Activated T-cell treated with anti-CD3 and anti-CD28 coated beads, Interleukin-2, amount 50 U/mL, for 72 hours (primary cell): ENCODE measurements around the gene POLN. TPM values are rescaled to one million over a fixed set of nuclear protein-coding genes. Genes with fewer than 3 reads are reported as not detected.

Source experiments
- ATAC-seq, 2 donors: fragments of 150-1000 bp; cut with Tn5 transposase; replicated peaks in 1 of 2; 2 replicates each; pipeline ENCODE4 v1.10.0; 2021; ENCODE audit warnings: moderate library complexity in 2 of 2, mild to moderate bottlenecking in 1 of 2
- DNase-seq, 2 donors: peaks; one replicate each; pipeline ENCODE4 v3.0.0; 2021 to 2022; ENCODE audit warnings: mixed read lengths in 1 of 2
- H3K27ac Mint-ChIP-seq: one replicate; pipeline ENCODE4 v1.8.0; 2022; ENCODE audit warnings: mild to moderate bottlenecking, moderate library complexity, mixed read lengths
- H3K27me3 Mint-ChIP-seq: one replicate; pipeline ENCODE4 v1.8.0; 2022; ENCODE audit warnings: low read depth, mixed read lengths
- H3K36me3 Mint-ChIP-seq, 2 donors: one replicate each; pipeline ENCODE4 v1.8.0; 2022; ENCODE audit warnings: mixed read lengths in 2 of 2, mild to moderate bottlenecking in 1 of 2; ENCODE audit not compliant: insufficient read depth in 2 of 2
- H3K4me1 Mint-ChIP-seq: one replicate; pipeline ENCODE4 v1.8.0; 2022; ENCODE audit warnings: low read depth, mixed read lengths
- H3K4me3 Mint-ChIP-seq, 2 donors: one replicate each; pipeline ENCODE4 v1.8.0; 2022; ENCODE audit warnings: mild to moderate bottlenecking in 2 of 2, mixed read lengths in 2 of 2, moderate library complexity in 2 of 2
- H3K9me3 Mint-ChIP-seq, 2 donors: one replicate each; pipeline ENCODE4 v1.8.0; 2022; ENCODE audit warnings: mixed read lengths in 2 of 2
- total RNA-seq, 2 donors: library from RNA; stranded (reverse); gene quantifications; one replicate each; pipeline ENCODE4 v1.2.3, GENCODE V29; 2022

Gene POLN
- total RNA-seq, 2 donors from 2014 or later = 4.6 TPM

DNA sequence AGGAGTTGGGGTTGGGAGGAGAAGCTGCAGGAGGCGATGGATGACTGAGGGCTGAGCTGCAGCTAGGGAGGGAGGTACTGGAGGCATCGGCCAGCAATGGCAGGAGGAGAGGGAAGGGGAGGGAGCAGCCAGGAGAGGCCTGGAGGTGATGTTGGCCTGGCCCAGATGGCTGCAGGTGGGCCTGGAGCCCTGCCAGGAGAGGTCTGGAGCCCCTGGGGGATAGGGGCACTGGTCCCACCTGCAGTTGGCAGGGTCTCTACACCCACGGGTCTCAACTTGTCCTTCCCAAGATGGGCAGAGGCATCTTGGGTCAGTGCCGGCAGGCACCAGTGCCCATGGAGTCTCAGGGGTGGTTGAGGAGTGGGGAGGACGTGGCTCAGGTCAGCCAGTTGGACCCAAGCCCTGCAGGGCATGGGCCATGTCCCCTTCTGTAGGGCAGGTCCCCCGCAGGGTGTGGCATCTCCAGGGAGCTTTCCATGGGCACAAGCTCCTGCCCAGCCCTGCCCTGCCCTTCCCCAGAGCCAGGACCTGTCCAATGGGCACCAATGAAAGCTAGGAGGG lies 22.6 kb upstream of the POLN start:
- no peaks in the 10 kb centered on the region for H3K36me3 Mint-ChIP-seq
- H3K9me3 Mint-ChIP-seq = no peaks in the 10 kb centered on the region
- H3K27ac Mint-ChIP-seq = no peak overlapping the region
- ATAC-seq (no peak), DNase-seq (no peak)
- H3K4me1 Mint-ChIP-seq = no peaks in the 10 kb centered on the region
- H3K27me3 Mint-ChIP-seq = no peaks in the 10 kb centered on the region
- H3K4me3 Mint-ChIP-seq = no peak overlapping the region

DNA sequence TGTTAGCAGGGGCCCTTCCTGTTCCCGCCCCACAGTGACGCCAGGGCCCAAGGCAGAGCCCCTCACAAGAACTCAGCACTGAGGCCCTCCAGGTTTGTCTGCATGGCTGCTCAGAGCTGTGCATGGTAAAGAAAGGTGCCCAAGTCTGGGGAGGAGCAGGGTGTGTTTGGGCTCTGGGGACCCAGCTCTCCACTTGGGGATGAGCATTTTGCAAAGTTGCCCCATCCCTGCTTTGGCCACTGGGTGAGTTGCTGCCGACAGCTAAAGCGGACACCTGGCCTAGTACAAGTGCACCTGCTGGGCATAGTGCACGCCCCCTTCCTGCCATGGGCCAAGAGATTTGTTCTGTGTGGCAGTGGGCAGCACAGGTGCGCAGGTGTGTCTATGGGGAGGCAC lies 22.0 kb upstream of the POLN start:
- no peaks in the 10 kb centered on the region for H3K27me3 Mint-ChIP-seq
- H3K4me3 Mint-ChIP-seq = peak overlapping the region in 1 of 2 donors; percentile 80
- H3K4me1 Mint-ChIP-seq = no peaks in the 10 kb centered on the region
- H3K9me3 Mint-ChIP-seq = no peaks in the 10 kb centered on the region
- ATAC-seq = no peak
- no peak for DNase-seq
- no peaks in the 10 kb centered on the region for H3K36me3 Mint-ChIP-seq
- H3K27ac Mint-ChIP-seq = no peak overlapping the region

DNA sequence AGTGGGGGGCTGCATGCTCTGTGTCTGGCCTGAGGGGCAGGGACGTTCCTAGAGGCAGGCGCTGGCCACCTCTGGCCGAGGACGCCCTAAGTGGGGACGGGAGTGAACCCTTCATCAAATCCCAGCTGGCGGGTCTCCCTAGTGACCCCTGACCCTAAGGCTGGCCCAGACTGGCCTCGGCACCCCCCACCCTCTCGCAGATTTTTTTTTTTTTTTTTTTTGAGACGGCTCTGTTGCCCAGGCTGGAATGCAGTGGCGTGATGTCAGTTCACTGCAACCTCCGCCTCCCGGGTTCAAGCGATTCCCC lies 21.0 kb upstream of the POLN start:
- ATAC-seq (no peak), DNase-seq (no peak)
- H3K27ac Mint-ChIP-seq = no peak overlapping the region
- H3K4me1 Mint-ChIP-seq = no peaks in the 10 kb centered on the region
- H3K27me3 Mint-ChIP-seq = no peaks in the 10 kb centered on the region
- H3K9me3 Mint-ChIP-seq = no peaks in the 10 kb centered on the region
- no peaks in the 10 kb centered on the region for H3K36me3 Mint-ChIP-seq
- peak overlapping the region; percentile 79 to 80 for H3K4me3 Mint-ChIP-seq

DNA sequence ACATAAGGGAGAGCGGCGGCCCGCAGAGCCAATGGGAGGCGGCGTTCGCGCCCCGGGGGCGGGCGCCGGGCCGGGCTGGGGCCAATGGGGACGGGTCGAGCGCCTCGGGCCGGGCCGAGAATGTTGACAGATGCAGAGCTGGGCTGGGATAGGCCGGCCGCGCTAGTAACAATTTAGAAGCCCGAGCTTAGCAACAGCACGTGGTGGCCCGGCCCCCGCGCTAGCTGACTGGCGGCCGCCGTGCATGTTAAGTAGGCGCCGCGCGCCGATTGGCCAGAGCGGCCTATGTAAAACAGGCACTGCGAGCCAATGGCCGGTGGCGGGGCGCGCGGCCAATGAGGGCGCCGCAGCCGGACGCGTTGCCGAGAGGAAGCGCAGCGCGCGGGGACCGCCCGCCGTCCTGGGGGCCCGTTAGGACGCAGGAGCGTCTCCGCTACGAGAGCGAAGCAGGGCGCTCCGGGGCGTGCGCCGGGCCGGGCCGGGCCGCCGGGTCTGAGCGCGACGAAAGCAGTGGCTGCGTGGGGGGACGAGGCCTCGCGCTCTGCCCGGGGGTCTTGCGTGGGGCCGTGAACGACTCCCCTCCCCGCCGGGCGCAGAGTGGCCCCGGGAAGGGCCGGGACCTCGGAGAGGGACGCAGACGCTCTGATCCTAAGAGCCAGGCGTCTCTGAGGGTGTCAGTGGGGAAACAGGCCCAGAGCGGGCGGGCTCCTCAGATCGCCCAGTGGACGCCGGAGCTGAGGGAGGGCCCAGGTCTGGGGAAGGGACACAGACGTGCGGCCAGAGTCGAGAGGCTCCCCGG lies 20.4 kb upstream of the POLN start:
- Mint-ChIP-seq H3K36me3 (no peaks in the 10 kb centered on the region), H3K9me3 (no peaks in the 10 kb centered on the region), H3K4me1 (no peaks in the 10 kb centered on the region), H3K4me3 (peak overlapping the region; percentile 79 to 80), H3K27me3 (no peaks in the 10 kb centered on the region), H3K27ac (peak overlapping the region; percentile 71)
- peak; percentile 98 for DNase-seq
- peak; percentile 92 for ATAC-seq

DNA sequence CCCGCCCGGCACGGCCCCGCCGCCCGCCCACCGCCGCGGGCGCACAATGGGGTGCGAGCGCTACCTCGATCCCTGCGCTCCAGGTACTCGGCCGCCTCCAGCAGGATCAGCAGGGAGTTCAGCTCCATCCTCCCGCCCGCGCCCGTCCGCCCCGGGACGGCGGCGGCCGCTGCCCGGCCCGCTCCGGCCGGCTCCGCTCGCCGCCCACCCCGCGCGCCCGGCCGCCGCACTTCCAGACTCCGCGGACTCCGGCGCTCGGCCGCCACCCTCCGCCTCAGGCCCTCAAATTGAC lies 19.9 kb upstream of the POLN start, which contains the start of gene MXD4:
Gene MXD4 (minus strand): TSS at position 257 of the 292 bp plus-strand sequence. CDS start 129 bp downstream, at position 128.
- no peak for DNase-seq
- Mint-ChIP-seq H3K4me1 (no peaks in the 10 kb centered on the region), H3K9me3 (no peaks in the 10 kb centered on the region), H3K27me3 (no peaks in the 10 kb centered on the region), H3K36me3 (no peaks in the 10 kb centered on the region), H3K27ac (peak within 1 kb of the TSS; percentile 71), H3K4me3 (peak within 1 kb of the TSS; percentile 79 to 80)
- no peak for ATAC-seq

DNA sequence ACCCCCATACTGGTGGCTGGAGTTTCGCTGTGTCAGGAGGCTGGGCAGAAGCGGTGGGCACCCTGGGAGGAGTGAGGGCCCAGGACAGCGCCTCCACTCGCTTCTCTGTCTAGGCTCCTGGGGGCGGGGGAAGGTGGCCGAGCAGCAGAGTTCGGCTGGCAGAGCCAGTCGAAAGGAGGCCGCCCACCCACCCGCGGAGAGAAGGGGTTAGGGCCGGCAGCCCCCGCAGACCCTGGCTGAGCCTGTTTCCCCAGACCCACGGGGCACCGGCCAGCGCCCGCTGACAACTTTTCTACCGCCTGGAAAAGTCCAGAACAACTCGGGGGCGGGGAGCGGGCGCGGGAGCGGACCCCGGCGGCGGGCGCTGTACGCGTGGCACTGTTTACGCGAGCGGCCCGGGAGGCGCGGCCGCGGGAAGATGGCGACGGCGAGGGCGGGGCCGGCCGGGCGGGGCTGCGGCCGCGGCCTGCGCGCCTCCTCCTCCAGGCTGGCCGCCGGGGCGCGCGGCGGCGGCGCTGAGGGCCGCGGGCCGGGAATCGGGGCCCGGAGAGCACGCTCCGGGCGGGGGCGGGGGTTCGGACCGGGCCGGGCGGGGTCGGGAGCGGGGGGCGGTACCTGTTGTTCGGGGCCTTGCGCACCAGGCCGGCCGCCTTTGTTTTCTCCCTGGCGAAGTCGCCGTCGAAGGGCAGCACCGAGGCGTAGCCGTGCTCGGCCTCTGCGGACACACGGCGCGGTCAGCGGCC lies 19.4 kb upstream of the POLN start:
- H3K4me3 Mint-ChIP-seq = peak overlapping the region; percentile 79
- peak; percentile 76 to 79 for DNase-seq
- H3K4me1 Mint-ChIP-seq = no peaks in the 10 kb centered on the region
- H3K36me3 Mint-ChIP-seq = no peaks in the 10 kb centered on the region
- H3K27me3 Mint-ChIP-seq = no peaks in the 10 kb centered on the region
- no peaks in the 10 kb centered on the region for H3K9me3 Mint-ChIP-seq
- peak; percentile 40 to 41 for ATAC-seq
- H3K27ac Mint-ChIP-seq = no peak overlapping the region

DNA sequence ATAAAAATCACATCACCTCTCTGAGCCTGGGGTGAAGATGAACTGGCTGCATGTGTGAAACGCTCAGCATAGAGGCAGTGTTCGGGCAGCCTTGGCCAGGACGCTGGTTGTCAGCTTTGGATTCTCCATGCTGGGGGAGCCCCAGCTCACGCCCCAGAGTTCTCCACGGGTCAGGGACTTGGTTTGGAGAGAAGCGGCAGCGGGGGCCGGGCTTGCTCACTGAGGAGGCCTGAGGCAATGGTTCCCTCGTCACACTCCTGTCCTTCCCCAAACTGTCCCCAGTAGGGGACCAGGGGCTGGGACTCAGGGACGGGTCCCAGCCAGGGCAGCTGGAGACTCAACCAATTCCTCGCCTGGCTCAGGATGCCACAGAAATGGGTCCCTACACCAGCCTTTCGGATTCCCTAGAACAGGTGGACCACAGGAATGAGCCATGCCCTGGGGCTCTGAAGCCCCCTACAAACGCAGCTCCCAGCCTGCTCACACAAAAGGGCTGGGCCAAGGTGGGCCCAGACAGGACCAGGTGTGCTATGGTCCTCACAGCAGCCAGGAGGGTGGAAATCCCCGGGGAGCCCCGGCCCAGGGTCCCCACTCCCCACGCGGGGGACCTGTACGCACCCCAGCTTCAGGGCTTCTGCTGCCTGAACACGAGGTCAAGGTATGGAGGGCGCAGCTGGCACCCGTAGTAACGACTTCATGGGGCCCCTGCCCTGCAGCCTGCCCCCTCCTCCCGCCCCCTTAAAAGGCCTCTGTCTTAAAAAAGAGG lies 18.6 kb upstream of the POLN start:
- H3K9me3 Mint-ChIP-seq = no peaks in the 10 kb centered on the region
- DNase-seq (no peak), ATAC-seq (no peak)
- H3K36me3 Mint-ChIP-seq = no peaks in the 10 kb centered on the region
- no peak overlapping the region for H3K27ac Mint-ChIP-seq
- H3K4me1 Mint-ChIP-seq = no peaks in the 10 kb centered on the region
- H3K4me3 Mint-ChIP-seq = peak overlapping the region; percentile 79
- no peaks in the 10 kb centered on the region for H3K27me3 Mint-ChIP-seq

DNA sequence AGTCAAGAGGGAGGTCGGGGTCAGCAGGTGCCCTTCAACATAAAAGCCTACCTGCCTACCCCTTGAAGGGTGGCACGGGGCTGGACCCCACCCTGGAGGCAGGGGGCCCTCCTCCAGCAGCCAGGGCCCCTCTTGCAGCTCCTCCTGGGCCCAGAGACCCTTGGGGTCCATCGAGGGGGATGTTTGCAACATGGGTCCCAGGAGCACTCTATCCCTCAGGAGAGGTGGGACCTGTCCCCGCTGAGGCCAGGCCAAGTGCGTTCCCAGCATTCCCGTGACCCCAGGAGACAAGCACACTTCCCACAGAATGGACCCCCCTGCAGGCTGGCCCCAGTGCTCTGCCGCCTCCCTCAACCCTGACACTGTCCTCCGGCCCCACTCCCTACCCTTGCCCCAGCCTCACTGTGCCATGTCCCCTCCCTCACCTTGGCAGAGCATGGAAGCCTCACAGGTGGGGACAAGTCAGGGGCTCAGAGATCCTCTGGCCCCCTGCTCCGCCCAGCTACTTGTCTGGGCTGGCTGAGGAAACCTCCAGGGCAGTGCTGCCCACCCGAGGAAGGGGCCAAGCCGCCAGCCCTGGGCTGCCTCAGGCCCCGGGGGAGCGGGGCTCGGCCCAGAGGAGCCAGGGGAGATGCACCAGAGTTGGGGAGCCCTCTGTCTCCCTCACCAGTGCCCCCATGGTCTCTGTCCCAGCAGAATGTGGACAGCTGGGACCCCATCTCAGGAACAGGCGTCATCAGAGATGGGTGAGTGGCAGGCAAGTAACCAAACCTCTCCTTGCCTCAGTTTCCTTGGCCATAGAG lies 17.8 kb upstream of the POLN start:
- no peaks in the 10 kb centered on the region for H3K4me1 Mint-ChIP-seq
- ATAC-seq (no peak), DNase-seq (no peak)
- H3K27ac Mint-ChIP-seq = no peak overlapping the region
- H3K36me3 Mint-ChIP-seq = no peaks in the 10 kb centered on the region
- H3K27me3 Mint-ChIP-seq = no peaks in the 10 kb centered on the region
- peak overlapping the region in 1 of 2 donors; percentile 79 for H3K4me3 Mint-ChIP-seq
- H3K9me3 Mint-ChIP-seq = no peaks in the 10 kb centered on the region

DNA sequence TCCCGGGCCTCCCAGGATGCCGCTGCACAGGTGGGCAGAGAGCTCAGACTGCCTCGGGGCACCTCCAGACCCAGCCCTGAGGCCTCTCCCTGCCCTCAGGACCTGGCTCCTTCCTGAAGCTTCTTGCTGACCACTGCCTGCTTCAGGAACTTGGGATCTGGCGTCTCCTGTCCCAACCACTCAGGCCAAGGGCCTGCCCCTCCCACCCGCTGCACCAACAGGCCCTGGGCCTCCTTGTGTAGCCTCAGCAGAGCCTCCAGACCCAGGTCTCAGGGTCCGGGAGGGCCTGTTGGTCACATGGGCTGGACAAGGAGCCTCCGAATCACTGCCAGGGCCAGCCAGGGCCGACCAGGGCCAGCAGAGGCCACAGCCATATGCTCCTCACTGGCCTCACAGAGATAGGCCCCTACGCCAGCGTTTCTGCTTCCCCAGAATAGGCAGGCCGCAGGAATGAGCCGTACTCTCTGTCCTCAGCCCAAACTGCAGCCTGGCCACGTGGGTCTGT lies 17.2 kb upstream of the POLN start:
- Mint-ChIP-seq H3K4me1 (no peaks in the 10 kb centered on the region), H3K27me3 (no peaks in the 10 kb centered on the region), H3K36me3 (no peaks in the 10 kb centered on the region), H3K9me3 (no peaks in the 10 kb centered on the region), H3K27ac (no peak overlapping the region), H3K4me3 (no peak overlapping the region)
- DNase-seq = no peak
- no peak for ATAC-seq

DNA sequence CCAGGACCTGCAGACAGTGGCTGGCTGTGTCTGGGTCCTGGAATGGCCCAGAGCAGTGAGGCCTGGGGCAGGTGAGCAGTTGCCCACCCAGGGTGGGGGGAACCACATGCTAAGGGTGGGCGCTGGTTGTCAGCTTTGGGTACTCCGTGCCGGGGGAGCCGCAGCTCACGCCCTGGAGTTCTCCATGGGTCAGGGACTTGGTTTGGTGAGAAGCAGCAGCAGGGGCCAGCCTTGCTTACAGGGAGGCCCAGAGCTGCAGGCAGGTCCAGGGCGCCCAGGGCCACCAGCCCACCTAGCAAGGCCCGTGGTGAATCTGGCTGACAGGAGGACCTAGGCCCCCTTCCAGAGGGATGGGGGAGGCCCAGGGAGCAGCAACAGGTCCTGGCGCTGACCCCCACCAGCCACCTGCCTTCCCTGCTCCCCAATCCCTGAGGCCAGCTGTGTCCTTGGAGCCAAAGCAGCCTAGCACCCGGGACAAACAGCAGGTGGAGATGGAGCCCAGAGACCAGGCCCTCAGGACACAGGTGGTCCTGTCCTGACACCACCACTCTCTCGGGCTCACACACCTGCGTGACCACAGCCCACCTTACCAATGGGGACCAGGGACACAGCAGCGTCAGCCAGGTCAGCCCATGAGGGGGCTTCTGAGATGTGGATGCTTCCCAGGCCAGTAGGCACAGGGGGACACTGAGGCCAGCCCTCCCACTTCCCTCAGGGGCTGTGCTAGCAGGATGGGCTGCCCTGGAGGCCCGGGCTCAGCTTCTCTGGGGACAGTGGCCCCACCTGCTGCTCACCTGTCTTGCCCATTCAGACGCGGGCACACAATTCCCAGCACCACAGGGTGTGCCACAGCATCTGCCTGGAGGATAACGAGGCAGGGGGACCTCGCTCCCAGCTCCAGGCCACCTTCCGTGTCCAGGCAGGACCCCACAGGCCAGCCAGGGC lies 16.4 kb upstream of the POLN start:
- Mint-ChIP-seq H3K9me3 (no peaks in the 10 kb centered on the region), H3K36me3 (no peaks in the 10 kb centered on the region), H3K4me1 (no peaks in the 10 kb centered on the region), H3K27me3 (no peaks in the 10 kb centered on the region), H3K27ac (no peak overlapping the region), H3K4me3 (no peak overlapping the region)
- ATAC-seq (no peak), DNase-seq (no peak)

DNA sequence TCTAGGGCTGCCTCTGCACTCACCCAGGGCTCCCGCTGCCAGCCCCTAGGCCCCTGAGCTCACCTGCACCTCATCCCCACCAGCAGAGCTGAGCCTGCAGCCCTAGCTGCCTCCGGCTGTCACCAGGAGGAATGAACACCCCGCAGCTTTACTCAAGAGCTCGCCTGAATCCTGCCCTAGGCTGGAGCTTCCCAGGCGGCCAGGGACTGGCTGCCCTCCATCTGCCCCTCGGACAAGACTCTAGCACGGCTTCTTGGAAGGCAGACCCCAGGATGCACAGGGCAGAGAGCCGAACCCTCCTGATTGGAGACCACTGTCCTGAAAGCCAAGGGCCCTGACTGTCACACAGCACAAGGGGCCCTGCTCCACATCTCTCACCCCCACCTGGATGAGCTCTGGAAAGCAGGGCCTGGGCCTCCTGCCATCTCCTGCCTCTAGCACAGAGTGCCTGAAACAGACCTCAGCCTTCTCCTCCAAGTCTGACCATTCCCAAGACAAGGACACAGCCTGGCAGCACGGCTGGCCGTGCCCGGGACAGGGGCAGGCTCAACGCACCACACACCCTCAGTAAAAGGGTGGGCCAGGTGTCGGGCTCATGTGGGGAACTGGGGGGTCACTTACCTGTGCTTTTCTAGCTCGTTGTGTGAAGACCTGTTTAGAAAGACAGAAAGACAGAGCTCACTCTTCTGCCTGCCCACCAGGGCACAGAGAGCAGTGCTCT lies 15.6 kb upstream of the POLN start:
- no peaks in the 10 kb centered on the region for H3K4me1 Mint-ChIP-seq
- DNase-seq = no peak
- H3K4me3 Mint-ChIP-seq = no peak overlapping the region
- no peak for ATAC-seq
- no peaks in the 10 kb centered on the region for H3K9me3 Mint-ChIP-seq
- H3K27ac Mint-ChIP-seq = no peak overlapping the region
- no peaks in the 10 kb centered on the region for H3K36me3 Mint-ChIP-seq
- H3K27me3 Mint-ChIP-seq = no peaks in the 10 kb centered on the region
